HepG2 (cell line): ENCODE measurements around the gene GSK3B.

Source experiments
- CTCF ChIP-seq: sonication (generic); formaldehyde crosslinking; IDR thresholded peaks from 2 replicates; pipeline ENCODE4 v1.5.0; 2020; ENCODE audit warnings: mild to moderate bottlenecking, missing genetic modification reagents, moderate library complexity
- ESRRA ChIP-seq: sonication (generic); formaldehyde crosslinking; IDR thresholded peaks from 2 replicates; pipeline ENCODE4 v1.5.1; 2020; ENCODE audit warnings: mild to moderate bottlenecking, low read depth, missing genetic modification reagents
- EZH2 ChIP-seq: conservative IDR thresholded peaks from 2 replicates; pipeline ENCODE4 v1.6.1; 2012; ENCODE audit warnings: mild to moderate bottlenecking, low read depth, low read length, moderate library complexity
- JUN ChIP-seq: sonication (generic); formaldehyde crosslinking; IDR thresholded peaks from 2 replicates; pipeline ENCODE4 v1.4.0; 2020; ENCODE audit warnings: mild to moderate bottlenecking, missing genetic modification reagents
- MAX ChIP-seq: IDR thresholded peaks from 2 replicates; pipeline ENCODE4 v1.6.1; 2012; ENCODE audit warnings: inconsistent platforms
- MYNN ChIP-seq: sonication (generic); formaldehyde crosslinking; IDR thresholded peaks from 2 replicates; pipeline ENCODE4 v1.4.0; 2020; ENCODE audit warnings: mild to moderate bottlenecking, low read depth, missing genetic modification reagents
- NAIF1 ChIP-seq: sonication (generic); formaldehyde crosslinking; IDR thresholded peaks from 2 replicates; pipeline ENCODE4 v1.5.0; 2020; ENCODE audit warnings: mild to moderate bottlenecking, missing genetic modification reagents, borderline replicate concordance
- SIN3A ChIP-seq: IDR thresholded peaks from 2 replicates; pipeline ENCODE4 v1.6.1; 2011; ENCODE audit warnings: low read depth, mild to moderate bottlenecking, control low read depth, low read length, borderline replicate concordance
- SIX1 ChIP-seq: sonication (generic); formaldehyde crosslinking; IDR thresholded peaks from 2 replicates; pipeline ENCODE4 v1.4.0; 2020; ENCODE audit warnings: missing genetic modification reagents, borderline replicate concordance
- THAP7 ChIP-seq: sonication (generic); formaldehyde crosslinking; IDR thresholded peaks from 2 replicates; pipeline ENCODE4 v1.8.1; 2023; ENCODE audit warnings: mild to moderate bottlenecking, missing genetic modification reagents
- ZBTB8A ChIP-seq: sonication (generic); formaldehyde crosslinking; IDR thresholded peaks from 2 replicates; pipeline ENCODE4 v1.4.0; 2020; ENCODE audit warnings: mild to moderate bottlenecking, low read depth, missing genetic modification reagents, borderline replicate concordance
- ZNF549 ChIP-seq: sonication (generic); formaldehyde crosslinking; IDR thresholded peaks from 2 replicates; pipeline ENCODE4 v1.5.0; 2020; ENCODE audit warnings: missing genetic modification reagents
- ZNF552 ChIP-seq: sonication (generic); formaldehyde crosslinking; IDR thresholded peaks from 2 replicates; pipeline ENCODE4 v1.9.0; 2022; ENCODE audit warnings: missing genetic modification reagents, mild to moderate bottlenecking, borderline replicate concordance

- TF ChIP-seq CTCF (CRISPR knock-in tag): no peak
- no peak for TF ChIP-seq SIX1 (CRISPR knock-in tag)
- no peak for TF ChIP-seq ZBTB8A (CRISPR knock-in tag)
- no peak for TF ChIP-seq MAX
- TF ChIP-seq ZNF549: no peak
- TF ChIP-seq EZH2: no peak
- no peak for TF ChIP-seq ESRRA (CRISPR knock-in tag)
- TF ChIP-seq MYNN (CRISPR knock-in tag): no peak
- TF ChIP-seq ZNF552 (CRISPR knock-in tag): no peak
- TF ChIP-seq NAIF1: no peak
- TF ChIP-seq THAP7: no peak
- no peak for TF ChIP-seq JUN (CRISPR knock-in tag)
- TF ChIP-seq SIN3A: no peak
Observed at GRCh38 chr3:119809249-119810017, 284.8 kb downstream of the GSK3B start.
